Loucy (cell line): ENCODE measurements around the gene KCNMA1.
A peak's percentile ranks its signal among the peaks of the same experiment; 100 is the strongest.

Source experiments
- H2AFZ ChIP-seq: fragments of 200-600 bp; sonication (generic); 2 replicates; pipeline ENCODE4 v1.6.0; 2016; ENCODE audit warnings: antibody characterized with exemption, mild to moderate bottlenecking, low read length, moderate library complexity
- H3F3A ChIP-seq: fragments of 200-600 bp; 2 replicates; pipeline ENCODE4 v1.6.0; 2016; ENCODE audit warnings: antibody characterized with exemption, low read depth, mild to moderate bottlenecking
- H3K27me3 ChIP-seq: fragments of 200-600 bp; sonication (generic); 2 replicates; pipeline ENCODE4 v1.6.1; 2014; ENCODE audit warnings: low read length, mild to moderate bottlenecking; ENCODE audit not compliant: insufficient read depth, poor library complexity, severe bottlenecking
- H3K36me3 ChIP-seq: fragments of 200-600 bp; sonication (generic); 2 replicates; pipeline ENCODE4 v1.6.1; 2016; ENCODE audit warnings: low read length; ENCODE audit not compliant: insufficient read depth
- H3K4me1 ChIP-seq: fragments of 200-600 bp; sonication (generic); 2 replicates; pipeline ENCODE4 v1.5.1; 2014; ENCODE audit warnings: low read length, mild to moderate bottlenecking; ENCODE audit not compliant: insufficient read depth, poor library complexity, severe bottlenecking
- H3K4me2 ChIP-seq: fragments of 200-600 bp; sonication (generic); 2 replicates; pipeline ENCODE4 v1.6.0; 2014; ENCODE audit warnings: antibody characterized with exemption, low read length, low read depth, mild to moderate bottlenecking; ENCODE audit not compliant: poor library complexity, severe bottlenecking
- H3K4me3 ChIP-seq: fragments of 200-600 bp; sonication (generic); 2 replicates; pipeline ENCODE4 v1.5.1; 2014; ENCODE audit warnings: low read length, mild to moderate bottlenecking, mixed read lengths; ENCODE audit not compliant: poor library complexity, severe bottlenecking
- H3K79me2 ChIP-seq: fragments of 200-600 bp; sonication (generic); 2 replicates; pipeline ENCODE4 v1.6.1; 2014; ENCODE audit warnings: low read length; ENCODE audit not compliant: insufficient read depth
- H3K9ac ChIP-seq: fragments of 200-600 bp; sonication (generic); 2 replicates; pipeline ENCODE4 v1.6.0; 2014; ENCODE audit warnings: mild to moderate bottlenecking, low read depth, low read length, moderate library complexity; ENCODE audit not compliant: poor library complexity, severe bottlenecking
- H3K9me2 ChIP-seq: fragments of 200-600 bp; sonication (generic); replicated peaks from 2 replicates; pipeline ENCODE4 v1.6.1; 2016; ENCODE audit warnings: low read depth, low read length, mixed read lengths
- H3K9me3 ChIP-seq: fragments of 200-600 bp; sonication (generic); 2 replicates; pipeline ENCODE4 v1.6.1; 2014; ENCODE audit warnings: mild to moderate bottlenecking, antibody characterized with exemption, low read length, low read depth; ENCODE audit not compliant: insufficient read depth
- H4K20me1 ChIP-seq: fragments of 200-600 bp; sonication (generic); 2 replicates; pipeline ENCODE4 v1.6.0; 2014; ENCODE audit warnings: antibody characterized with exemption, low read length, mild to moderate bottlenecking; ENCODE audit not compliant: insufficient read depth, poor library complexity, severe bottlenecking
- CTCF ChIP-seq: fragments of 200-600 bp; sonication (generic); conservative IDR thresholded peaks from 2 replicates; pipeline ENCODE4 v1.5.1; 2014; ENCODE audit warnings: mild to moderate bottlenecking, antibody characterized with exemption, low read length
- EZH2phosphoT487 ChIP-seq: fragments of 200-600 bp; IDR thresholded peaks from 2 replicates; pipeline ENCODE4 v1.6.1; 2018; ENCODE audit warnings: antibody characterized with exemption, mild to moderate bottlenecking, moderate library complexity, borderline replicate concordance

KCNMA1 gene

GRCh38 chr10:77533146-77533886 lies 104.3 kb downstream of the KCNMA1 start:
- Histone ChIP-seq H4K20me1 (no peaks in the 10 kb centered on the region), H3K9me3 (no peaks in the 10 kb centered on the region), H3K4me3 (no peak overlapping the region), H2AFZ (no peak overlapping the region), H3K9me2 (no peaks in the 10 kb centered on the region), H3K9ac (no peak overlapping the region), H3K4me1 (peaks cover 7% of the 10 kb centered on the region), H3K4me2 (no peak overlapping the region), H3K27me3 (peaks cover 17% of the 10 kb centered on the region), H3F3A (no peaks in the 10 kb centered on the region), H3K79me2 (no peaks in the 10 kb centered on the region), H3K36me3 (no peaks in the 10 kb centered on the region)
- no peak for TF ChIP-seq EZH2phosphoT487
- no peak for TF ChIP-seq CTCF

- Histone ChIP-seq H3K27me3 (peaks cover 17% of the 10 kb centered on the region), H3F3A (no peaks in the 10 kb centered on the region), H3K4me2 (no peak overlapping the region), H3K4me1 (peaks cover 7% of the 10 kb centered on the region), H3K9ac (no peak overlapping the region), H3K4me3 (no peak overlapping the region), H3K9me2 (no peaks in the 10 kb centered on the region), H4K20me1 (no peaks in the 10 kb centered on the region), H3K9me3 (no peaks in the 10 kb centered on the region), H3K79me2 (no peaks in the 10 kb centered on the region), H2AFZ (peak overlapping the region; percentile 85), H3K36me3 (no peaks in the 10 kb centered on the region)
- no peak for TF ChIP-seq EZH2phosphoT487
- no peak for TF ChIP-seq CTCF
These were observed 105.5 kb downstream of the KCNMA1 start for GRCh38 chr10:77532068-77532467.

- H3K4me2 ChIP-seq, result peak overlapping the region; percentile 19
- no peaks in the 10 kb centered on the region for H3K9me2 ChIP-seq
- no peak overlapping the region for H3K4me3 ChIP-seq
- no peaks in the 10 kb centered on the region for H3K79me2 ChIP-seq
- no peaks in the 10 kb centered on the region for H3F3A ChIP-seq
- no peaks in the 10 kb centered on the region for H3K36me3 ChIP-seq
- peaks cover 17% of the 10 kb centered on the region for H3K27me3 ChIP-seq
- H4K20me1 ChIP-seq, result no peaks in the 10 kb centered on the region
- no peaks in the 10 kb centered on the region for H3K9me3 ChIP-seq
- peaks cover 7% of the 10 kb centered on the region for H3K4me1 ChIP-seq
- H2AFZ ChIP-seq, result peak overlapping the region; percentile 85
- TF ChIP-seq CTCF (no peak), EZH2phosphoT487 (no peak)
- no peak overlapping the region for H3K9ac ChIP-seq
These were observed 106.1 kb downstream of the KCNMA1 start for GRCh38 chr10:77531441-77532001.
